GM20000 (cell line): ENCODE measurements around the gene LMNA.

Source experiments
- DNase-seq: peaks from one replicate; pipeline ENCODE4 v3.0.0; 2012; ENCODE audit warnings: low spot score
- TF ChIP-seq, protein P1 (sequence below): IDR thresholded peaks from 2 replicates; pipeline ENCODE4 v1.5.1; 2012; ENCODE audit warnings: mild to moderate bottlenecking, control low read depth; ENCODE audit errors: extremely low read depth, missing control alignments

The LMNA gene

DNA sequence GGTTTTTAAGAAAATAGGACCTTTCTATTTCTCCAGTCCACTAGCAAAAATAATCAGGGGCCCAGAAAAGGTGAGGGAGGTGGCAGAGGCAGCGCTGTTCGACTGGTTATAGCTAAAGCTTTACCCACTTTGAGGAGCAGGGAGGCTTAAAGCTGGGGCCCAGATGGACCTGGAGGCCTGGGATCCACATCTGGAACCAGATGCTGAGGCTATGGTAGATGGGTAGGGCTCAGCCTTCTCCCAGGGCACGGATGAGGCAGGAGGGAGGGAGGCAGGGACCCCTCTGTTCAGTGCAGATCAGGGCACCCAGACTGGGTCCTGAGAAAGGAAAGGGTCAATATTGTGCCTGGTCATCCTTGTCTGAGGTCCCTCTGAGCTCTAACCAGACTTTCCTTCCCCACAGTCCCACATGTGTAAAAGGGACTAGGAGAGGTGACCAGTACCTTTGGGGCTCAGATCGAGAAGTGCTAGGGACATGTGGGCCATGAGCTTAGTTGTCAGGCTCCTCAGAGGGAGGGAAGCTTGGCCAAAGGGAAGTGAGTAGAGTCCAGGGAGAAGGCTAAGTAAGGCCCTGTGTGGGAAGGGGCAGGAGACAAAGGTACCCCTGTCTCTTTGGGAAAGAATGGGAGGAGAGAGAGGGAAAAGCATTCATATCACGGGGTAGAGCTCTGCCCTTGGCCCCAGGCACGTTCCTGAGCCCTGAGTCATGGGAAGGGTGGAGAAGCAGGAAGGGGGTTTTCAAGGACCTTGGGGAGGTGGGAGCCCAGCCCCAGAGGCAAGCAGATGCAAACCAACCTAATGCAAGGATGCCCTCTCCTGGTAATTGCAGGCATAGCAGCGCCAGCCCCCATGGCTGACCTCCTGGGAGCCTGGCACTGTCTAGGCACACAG, 15.4 kb downstream of the LMNA start:
- DNase-seq: peak; percentile 74

DNA sequence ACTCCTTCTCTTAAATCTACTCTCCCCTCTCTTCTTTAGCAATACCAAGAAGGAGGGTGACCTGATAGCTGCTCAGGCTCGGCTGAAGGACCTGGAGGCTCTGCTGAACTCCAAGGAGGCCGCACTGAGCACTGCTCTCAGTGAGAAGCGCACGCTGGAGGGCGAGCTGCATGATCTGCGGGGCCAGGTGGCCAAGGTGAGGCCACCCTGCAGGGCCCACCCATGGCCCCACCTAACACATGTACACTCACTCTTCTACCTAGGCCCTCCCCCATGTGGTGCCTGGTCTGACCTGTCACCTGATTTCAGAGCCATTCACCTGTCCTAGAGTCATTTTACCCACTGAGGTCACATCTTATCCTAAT, 16.0 kb downstream of the LMNA start:
- TF ChIP-seq, protein P1, sequence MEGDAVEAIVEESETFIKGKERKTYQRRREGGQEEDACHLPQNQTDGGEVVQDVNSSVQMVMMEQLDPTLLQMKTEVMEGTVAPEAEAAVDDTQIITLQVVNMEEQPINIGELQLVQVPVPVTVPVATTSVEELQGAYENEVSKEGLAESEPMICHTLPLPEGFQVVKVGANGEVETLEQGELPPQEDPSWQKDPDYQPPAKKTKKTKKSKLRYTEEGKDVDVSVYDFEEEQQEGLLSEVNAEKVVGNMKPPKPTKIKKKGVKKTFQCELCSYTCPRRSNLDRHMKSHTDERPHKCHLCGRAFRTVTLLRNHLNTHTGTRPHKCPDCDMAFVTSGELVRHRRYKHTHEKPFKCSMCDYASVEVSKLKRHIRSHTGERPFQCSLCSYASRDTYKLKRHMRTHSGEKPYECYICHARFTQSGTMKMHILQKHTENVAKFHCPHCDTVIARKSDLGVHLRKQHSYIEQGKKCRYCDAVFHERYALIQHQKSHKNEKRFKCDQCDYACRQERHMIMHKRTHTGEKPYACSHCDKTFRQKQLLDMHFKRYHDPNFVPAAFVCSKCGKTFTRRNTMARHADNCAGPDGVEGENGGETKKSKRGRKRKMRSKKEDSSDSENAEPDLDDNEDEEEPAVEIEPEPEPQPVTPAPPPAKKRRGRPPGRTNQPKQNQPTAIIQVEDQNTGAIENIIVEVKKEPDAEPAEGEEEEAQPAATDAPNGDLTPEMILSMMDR: no peak
- DNase-seq: no peak

More for the DNA sequence above, 15.4 kb downstream of the LMNA start:
- TF ChIP-seq, protein P1: peak; percentile 96

DNA sequence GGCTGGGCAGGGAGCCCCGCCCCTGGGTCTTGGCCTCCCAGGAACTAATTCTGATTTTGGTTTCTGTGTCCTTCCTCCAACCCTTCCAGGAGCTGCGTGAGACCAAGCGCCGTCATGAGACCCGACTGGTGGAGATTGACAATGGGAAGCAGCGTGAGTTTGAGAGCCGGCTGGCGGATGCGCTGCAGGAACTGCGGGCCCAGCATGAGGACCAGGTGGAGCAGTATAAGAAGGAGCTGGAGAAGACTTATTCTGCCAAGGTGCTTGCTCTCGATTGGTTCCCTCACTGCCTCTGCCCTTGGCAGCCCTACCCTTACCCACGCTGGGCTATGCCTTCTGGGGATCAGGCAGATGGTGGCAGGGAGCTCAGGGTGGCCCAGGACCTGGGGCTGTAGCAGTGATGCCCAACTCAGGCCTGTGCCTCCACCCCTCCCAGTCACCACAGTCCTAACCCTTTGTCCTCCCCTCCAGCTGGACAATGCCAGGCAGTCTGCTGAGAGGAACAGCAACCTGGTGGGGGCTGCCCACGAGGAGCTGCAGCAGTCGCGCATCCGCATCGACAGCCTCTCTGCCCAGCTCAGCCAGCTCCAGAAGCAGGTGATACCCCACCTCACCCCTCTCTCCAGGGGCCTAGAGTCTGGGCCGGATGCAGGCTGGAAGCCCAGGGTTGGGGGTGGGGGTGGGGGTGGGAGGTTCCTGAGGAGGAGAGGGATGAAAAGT, 20.4 kb downstream of the LMNA start:
- no peak for DNase-seq
- TF ChIP-seq, protein P1: no peak

DNA sequence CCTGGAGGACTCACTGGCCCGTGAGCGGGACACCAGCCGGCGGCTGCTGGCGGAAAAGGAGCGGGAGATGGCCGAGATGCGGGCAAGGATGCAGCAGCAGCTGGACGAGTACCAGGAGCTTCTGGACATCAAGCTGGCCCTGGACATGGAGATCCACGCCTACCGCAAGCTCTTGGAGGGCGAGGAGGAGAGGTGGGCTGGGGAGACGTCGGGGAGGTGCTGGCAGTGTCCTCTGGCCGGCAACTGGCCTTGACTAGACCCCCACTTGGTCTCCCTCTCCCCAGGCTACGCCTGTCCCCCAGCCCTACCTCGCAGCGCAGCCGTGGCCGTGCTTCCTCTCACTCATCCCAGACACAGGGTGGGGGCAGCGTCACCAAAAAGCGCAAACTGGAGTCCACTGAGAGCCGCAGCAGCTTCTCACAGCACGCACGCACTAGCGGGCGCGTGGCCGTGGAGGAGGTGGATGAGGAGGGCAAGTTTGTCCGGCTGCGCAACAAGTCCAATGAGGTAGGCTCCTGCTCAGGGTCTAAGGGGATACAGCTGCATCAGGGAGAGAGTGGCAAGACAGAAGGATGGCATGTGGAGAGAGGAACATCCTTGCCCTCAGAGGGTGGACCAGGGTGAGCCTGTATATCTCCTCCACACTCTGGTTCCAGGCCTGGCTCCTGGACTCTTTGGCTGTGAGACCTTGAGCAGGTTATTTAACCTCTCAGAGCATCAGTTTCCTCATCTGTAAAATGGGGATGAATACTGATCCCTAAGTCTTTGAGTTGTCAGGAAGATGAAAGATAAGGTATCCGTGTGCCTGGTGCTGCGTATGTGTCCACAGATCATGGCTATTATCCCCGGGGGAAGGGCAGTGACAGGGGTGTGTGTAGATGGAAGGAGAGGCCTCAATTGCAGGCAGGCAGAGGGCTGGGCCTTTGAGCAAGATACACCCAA, 21.7 kb downstream of the LMNA start:
- TF ChIP-seq, protein P1: no peak
- no peak for DNase-seq

DNA sequence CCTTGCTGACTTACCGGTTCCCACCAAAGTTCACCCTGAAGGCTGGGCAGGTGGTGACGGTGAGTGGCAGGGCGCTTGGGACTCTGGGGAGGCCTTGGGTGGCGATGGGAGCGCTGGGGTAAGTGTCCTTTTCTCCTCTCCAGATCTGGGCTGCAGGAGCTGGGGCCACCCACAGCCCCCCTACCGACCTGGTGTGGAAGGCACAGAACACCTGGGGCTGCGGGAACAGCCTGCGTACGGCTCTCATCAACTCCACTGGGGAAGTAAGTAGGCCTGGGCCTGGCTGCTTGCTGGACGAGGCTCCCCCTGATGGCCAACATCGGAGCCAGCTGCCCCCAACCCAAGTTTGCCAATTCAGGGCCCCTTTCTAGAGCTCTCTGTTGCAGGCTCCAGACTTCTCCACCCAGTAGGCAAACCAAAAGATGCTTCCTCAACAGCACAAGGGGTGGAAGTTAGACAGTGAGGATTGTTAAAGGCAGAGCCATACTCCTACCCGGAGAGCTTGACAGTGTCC, 22.5 kb downstream of the LMNA start:
- no peak for DNase-seq
- TF ChIP-seq, protein P1: no peak

DNA sequence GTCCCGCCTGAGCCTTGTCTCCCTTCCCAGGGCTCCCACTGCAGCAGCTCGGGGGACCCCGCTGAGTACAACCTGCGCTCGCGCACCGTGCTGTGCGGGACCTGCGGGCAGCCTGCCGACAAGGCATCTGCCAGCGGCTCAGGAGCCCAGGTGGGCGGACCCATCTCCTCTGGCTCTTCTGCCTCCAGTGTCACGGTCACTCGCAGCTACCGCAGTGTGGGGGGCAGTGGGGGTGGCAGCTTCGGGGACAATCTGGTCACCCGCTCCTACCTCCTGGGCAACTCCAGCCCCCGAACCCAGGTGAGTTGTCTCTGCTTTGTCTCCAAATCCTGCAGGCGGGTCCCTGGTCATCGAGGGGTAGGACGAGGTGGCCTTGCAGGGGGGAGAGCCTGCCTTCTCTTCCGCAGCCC, 24.0 kb downstream of the LMNA start:
- TF ChIP-seq, protein P1: no peak

More for the DNA sequence above, 24.0 kb downstream of the LMNA start:
- DNase-seq: no peak
